Measurements from ENCODE around the gene EIF3F. TPM values are rescaled to one million over a fixed set of nuclear protein-coding genes. Genes with fewer than 3 reads are reported as not detected.

EIF3F gene
- total RNA-seq, 4 donors from 2014 or later = 187 to 263 (median 231) TPM

GRCh38 chr11:8028766-8029165, 41.6 kb downstream of the EIF3F start:
- intact Hi-C loops (cut with DNase I) = no loop called here
- 60 to 71% methylated on average over 4 of the region's 4 CpGs for WGBS, 2 donors
- Histone ChIP-seq H3K4me3 (replicated peaks in 1 of 3) (no peak overlapping the region), H3K36me3 (no peaks in the 10 kb centered on the region), H3K27ac (peak overlapping the region; percentile 26 to 82 (median 58)), H3K27me3 (no peaks in the 10 kb centered on the region), H3K4me1 (peaks cover 16 to 36% of the 10 kb centered on the region in 2 donors), H3K9me3 (no peaks in the 10 kb centered on the region)
- TF ChIP-seq CTCF (IDR thresholded peaks at IDR 0.05) (no peak), POLR2A (IDR thresholded peaks at IDR 0.05) (no peak)
- peak; percentile 56 to 63 for DNase-seq

GRCh38 chr11:8030526-8031247, 43.5 kb downstream of the EIF3F start:
- no peaks in the 10 kb centered on the region for H3K27me3 ChIP-seq
- H3K4me1 ChIP-seq = peaks cover 16 to 41% of the 10 kb centered on the region in 2 donors
- H3K4me3 ChIP-seq (replicated peaks in 1 of 3) = no peak overlapping the region
- no peaks in the 10 kb centered on the region for H3K9me3 ChIP-seq
- WGBS, 2 donors = 95 to 96% methylated on average over 8 of the region's 8 CpGs
- intact Hi-C loops (cut with DNase I) = loop anchor here (5.0 kb wide), 2 partner anchors 42 to 62 kb away; no protein-coding TSS in a partner anchor
- no peak for DNase-seq
- no peak overlapping the region for H3K27ac ChIP-seq
- no peak for TF ChIP-seq POLR2A (IDR thresholded peaks at IDR 0.05)
- TF ChIP-seq CTCF (IDR thresholded peaks at IDR 0.05) = no peak
- no peaks in the 10 kb centered on the region for H3K36me3 ChIP-seq

GRCh38 chr11:8031248-8032115, 44.3 kb downstream of the EIF3F start:
- Histone ChIP-seq H3K27ac (no peak overlapping the region), H3K27me3 (no peaks in the 10 kb centered on the region), H3K36me3 (no peaks in the 10 kb centered on the region), H3K9me3 (no peaks in the 10 kb centered on the region), H3K4me3 (replicated peaks in 1 of 3) (no peak overlapping the region), H3K4me1 (peaks cover 16 to 41% of the 10 kb centered on the region in 2 donors)
- TF ChIP-seq POLR2A (IDR thresholded peaks at IDR 0.05) = no peak
- no peak for TF ChIP-seq CTCF (IDR thresholded peaks at IDR 0.05)
- WGBS, 2 donors = 76 to 82% methylated on average over 17 of the region's 32 CpGs
- no peak for DNase-seq
- intact Hi-C loops (cut with DNase I) = loop anchor here (5.0 kb wide), 2 partner anchors 41 to 61 kb away; no protein-coding TSS in a partner anchor

- Histone ChIP-seq H3K27me3 (no peaks in the 10 kb centered on the region), H3K27ac (no peak overlapping the region), H3K9me3 (no peaks in the 10 kb centered on the region), H3K4me3 (replicated peaks in 1 of 3) (no peak overlapping the region), H3K4me1 (peaks cover 16 to 41% of the 10 kb centered on the region in 2 donors), H3K36me3 (no peaks in the 10 kb centered on the region)
- intact Hi-C loops (cut with DNase I) = loop anchor here (5.0 kb wide), 2 partner anchors 40 to 60 kb away; no protein-coding TSS in a partner anchor
- TF ChIP-seq POLR2A (IDR thresholded peaks at IDR 0.05) (no peak), CTCF (IDR thresholded peaks at IDR 0.05) (no peak)
- WGBS, 2 donors = 70 to 81% methylated on average over 5 to 10 of the region's 10 CpGs
- DNase-seq = no peak
These were observed 45.0 kb downstream of the EIF3F start for GRCh38 chr11:8032122-8032521.
